Skin epidermis (tissue), 12 donors: ENCODE results near the gene SSH2.
A peak's percentile ranks its signal among the peaks of the same experiment; 100 is the strongest.
"Not testable (repeated sequence)": the region's sequence is repeated elsewhere in the genome, so short reads cannot be mapped to it uniquely, and the experiment has no call there.

ENCODE experiments used
- H3K27ac ChIP-seq, 21 experiments: fragments of 200-600 bp; sonication (generic) in 11 of 21; one replicate each; pipeline ENCODE4 v1.5.0; 2020; ENCODE audit warnings: mild to moderate bottlenecking in 3 of 21, inconsistent platforms in 2 of 21, moderate library complexity in 2 of 21
- H3K4me3 ChIP-seq, 7 experiments: fragments of 200-600 bp; sonication (generic) in 2 of 7; one replicate each; pipeline ENCODE4 v1.5.0; 2020; ENCODE audit warnings: inconsistent platforms in 2 of 7, mild to moderate bottlenecking in 2 of 7, moderate library complexity in 1 of 7

The SSH2 gene

DNA sequence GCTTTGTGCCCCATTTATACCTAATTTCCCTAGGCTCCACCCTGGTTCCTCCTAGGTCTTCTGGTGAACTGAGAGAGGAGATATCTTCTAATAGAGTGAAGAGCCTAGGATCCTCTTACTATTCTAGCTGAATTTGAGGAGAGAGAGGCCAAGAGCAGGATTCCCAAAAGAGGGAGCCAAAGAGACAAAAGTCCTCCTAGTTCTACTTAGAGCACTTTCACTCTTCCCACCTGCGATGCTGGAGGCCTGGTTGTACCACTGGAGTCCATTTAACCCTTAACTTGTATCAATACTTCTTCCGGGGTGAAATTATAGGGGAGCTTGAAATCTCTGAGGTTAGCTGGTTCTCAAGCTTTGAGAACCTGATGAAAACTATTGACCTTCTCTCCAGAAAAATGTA lies 3.4 kb upstream of the SSH2 start:
- Histone ChIP-seq H3K27ac (no peak overlapping the region), H3K4me3 (no peak overlapping the region)

DNA sequence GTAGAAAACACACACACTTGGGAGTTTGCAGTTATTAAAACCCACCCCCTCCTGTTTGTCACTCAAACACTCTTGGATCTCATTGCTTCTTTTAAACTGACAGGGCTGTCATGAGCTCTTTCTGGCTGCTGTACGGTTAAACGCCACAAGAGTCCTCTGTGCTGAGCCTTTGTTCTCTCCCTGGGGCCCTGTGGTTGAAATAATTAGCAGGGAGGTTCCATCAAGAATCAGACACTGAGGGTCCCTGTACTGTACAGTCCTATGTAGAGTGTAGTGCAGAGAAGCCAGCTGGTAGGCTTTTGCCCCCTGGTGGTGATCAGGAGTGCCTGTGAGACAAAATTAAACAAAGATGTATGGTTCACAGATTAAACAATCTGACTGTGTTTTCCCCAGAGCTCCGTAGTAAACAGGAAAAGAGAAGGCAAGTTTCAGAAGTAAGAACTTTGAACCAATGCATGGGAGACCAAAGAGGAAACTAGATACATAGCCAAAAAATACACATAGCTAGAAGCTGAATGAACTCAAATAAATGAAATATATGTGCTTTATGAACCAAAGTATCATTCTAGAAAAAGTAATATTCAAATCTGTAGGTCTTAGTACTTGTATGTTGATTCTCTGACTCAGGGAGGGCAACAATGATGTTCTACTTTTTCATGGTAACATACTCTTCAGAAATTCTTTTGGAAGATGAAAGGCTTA lies 1.4 kb upstream of the SSH2 start:
- Histone ChIP-seq H3K4me3 (peak overlapping the region in 5 of 7 experiments; percentile 74 to 94 (median 88)), H3K27ac (peak overlapping the region in 3 of 21 experiments; percentile 81 to 99 (median 91))

DNA sequence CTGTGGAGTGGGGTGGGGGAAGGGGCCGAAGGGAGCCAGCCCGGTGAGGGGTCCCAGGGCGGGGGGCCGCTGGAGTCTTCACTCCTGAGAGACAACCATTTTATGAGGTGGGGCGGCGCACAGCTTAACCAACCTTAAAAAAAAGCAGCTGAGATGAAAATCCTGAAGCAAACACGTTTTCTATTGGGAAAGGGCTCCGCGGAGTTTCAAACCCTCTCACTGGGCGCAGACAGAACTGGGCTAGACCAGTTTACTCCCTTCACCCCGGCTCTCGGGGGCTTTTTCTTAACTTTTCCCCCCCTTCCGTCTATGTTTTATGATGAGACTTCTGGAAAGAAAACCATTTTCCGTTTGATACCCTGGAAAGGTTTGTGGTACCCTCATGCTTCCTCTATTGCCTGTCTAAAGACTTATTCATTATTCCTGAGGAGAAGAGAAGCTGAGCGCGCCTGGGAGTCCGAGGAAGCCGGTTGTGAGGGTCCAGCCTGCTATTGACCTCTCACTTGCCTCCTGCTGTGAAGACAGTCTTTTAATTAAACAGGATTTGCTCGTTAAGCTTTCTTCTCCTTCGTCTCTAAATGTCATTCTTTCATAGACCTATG lies 482 bp upstream of the SSH2 start:
- H3K27ac ChIP-seq: peak overlapping the region; percentile 32 to 99 (median 90)
- H3K4me3 ChIP-seq: peak overlapping the region; percentile 66 to 100 (median 88)

DNA sequence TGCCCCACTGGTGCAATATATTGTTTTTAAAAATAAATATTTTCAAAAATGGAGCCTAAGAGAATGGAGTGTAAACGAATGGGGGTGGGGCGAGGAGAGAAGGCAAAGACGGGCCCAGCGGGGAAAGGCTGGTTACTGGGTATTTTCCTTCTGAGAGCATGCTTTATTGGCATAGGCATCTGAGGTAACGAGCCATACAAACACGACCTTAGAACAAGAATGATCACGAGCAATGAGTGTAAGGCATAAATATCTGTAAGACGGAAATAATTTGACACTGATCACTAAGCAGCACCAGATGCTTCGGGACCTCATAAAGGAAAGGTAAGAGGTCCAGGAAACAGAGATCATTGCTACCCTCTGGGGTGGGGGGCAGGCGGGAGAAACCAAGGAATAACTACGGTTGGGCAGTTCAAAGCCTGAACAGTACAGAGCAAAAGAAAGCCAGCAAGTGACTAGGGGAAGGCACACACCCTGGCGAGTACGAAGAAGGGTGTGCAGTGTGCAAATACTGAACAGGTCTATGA lies 959 bp downstream of the SSH2 start:
- Histone ChIP-seq H3K4me3 (peak overlapping the region; percentile 66 to 100 (median 88)), H3K27ac (peak overlapping the region in 20 of 21 experiments; percentile 78 to 99 (median 90))

DNA sequence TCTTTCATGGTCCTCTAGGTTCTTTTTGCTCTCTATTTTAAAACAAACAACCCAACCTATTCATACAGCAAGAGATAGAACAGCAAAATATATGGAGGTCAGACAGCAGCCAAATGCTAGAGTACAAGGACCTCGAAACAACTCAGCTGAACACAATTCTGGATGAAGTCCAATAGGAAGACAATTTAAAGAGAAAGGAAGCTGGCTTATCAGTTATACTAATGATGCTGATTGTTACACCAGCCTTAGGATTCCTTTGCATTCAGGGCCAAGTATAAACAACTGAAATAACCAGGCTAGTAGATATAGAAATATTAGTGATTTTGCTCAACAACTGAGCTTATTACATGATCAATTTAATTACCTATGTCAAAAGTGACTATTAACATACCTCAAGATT lies 2.5 kb downstream of the SSH2 start:
- H3K27ac ChIP-seq: no peak overlapping the region
- no peak overlapping the region for H3K4me3 ChIP-seq

DNA sequence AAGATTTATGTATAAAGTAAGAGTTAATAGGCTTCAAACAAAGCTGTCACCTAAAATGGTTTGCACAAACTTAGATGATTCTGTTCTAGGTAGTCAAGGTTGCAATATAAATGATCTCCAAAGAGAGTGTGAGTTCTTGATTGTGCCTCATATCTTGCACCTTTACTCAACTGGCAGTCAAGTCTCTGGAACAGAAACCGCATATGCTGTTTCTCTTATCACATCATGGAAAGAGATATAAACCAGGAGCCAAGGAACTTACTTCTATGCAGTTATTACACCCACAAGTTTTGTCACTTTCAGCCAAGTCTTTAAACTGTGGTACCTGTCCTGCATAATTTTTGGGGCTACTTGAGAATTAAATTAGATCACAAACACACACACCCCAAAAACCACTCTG lies 5.2 kb downstream of the SSH2 start:
- no peak overlapping the region for H3K4me3 ChIP-seq
- H3K27ac ChIP-seq: no peak overlapping the region

DNA sequence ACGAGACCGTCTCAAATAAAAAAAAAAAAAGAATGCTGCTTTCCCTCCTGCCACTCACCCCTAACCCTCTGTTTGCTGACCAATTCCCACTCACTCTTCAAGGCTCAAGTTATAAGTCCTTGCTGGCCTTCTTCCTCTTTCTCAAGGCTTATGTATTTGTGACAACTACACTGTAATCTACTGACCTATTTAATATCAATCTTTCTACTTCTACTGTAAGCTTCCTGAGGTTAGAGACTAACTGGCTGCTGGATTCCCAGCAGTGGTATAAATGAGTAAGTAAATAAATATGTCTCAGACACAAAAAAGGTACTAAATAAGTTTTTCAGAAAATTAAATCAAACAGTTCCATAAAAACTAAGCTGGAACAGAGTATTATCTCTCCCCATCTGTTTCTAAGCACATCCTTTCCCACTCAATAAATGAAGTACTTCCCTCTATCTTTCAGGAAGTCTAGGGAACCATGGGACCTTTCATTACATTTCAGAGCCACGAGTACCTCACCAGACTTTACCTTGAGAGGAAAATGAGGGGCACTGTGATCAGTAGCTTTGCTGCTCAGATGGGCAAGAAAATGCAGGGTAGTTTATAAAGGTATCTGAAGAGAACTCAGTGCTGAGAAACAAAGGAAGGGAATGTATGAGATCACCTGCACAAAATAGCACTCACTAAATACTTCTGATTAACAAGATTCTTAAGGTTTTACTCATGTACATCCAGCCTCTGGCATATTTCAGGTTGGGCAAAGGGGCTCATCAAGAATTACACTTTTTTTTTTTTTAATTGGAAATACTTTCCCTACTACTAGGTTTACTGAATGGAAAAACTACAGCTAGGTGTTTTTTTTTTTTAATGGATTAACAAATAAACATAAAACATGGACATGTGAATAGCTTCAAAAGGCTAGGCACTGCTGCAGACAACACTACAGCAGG lies 10.8 kb downstream of the SSH2 start:
- no peak overlapping the region for H3K4me3 ChIP-seq
- peak overlapping the region in 1 of 21 experiments; percentile 5 for H3K27ac ChIP-seq

DNA sequence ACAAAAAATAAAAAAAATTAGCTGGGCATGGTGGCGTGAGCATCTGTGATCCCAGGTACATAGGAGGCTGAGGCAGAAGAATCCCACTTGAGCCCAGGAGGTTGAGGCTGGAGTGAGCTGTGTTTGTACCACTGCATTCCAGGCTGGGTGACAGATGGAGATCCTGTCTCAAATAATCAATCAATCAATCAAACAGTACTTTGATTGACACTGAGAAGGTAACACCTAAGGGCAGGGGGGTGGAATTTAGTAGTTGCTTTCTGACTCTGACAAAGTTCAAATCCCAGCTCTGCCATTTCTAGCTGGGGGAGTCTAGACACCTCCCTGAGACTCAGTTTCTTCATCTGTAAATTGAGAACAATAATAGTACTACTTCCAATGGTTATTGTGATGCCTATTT lies 12.0 kb downstream of the SSH2 start:
- Histone ChIP-seq H3K27ac (no peak overlapping the region), H3K4me3 (no peak overlapping the region)

DNA sequence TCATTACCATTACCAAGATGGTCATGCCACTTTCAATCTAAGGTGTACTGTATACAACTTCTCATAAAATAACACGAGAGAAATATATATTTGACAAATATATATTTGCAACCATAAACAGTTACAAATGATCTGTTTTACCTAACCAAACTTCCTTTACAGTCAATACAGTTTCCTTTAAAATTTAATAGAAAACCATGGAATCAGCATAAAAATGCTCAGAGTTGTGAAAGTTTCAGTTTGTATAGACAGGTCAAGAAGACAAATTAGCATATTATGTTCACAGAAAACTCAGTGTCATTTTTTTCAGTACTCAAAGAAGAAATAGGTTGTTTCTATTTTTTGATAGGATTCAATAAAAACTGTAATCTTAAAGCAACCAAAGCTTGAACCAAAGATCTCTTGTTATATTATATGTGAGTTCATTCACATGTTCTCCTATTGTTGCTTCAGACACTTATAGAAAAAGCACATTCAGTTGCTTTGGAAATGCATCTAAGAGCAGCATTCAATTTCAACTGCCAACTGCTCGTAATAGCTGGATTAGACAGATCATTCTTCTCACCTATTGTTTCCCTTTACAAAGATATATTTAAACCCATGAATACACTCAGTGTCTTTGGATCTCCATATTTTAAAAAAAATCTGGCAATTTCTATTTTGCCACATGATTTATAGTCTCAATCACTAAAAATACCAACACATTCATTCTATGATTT lies 15.1 kb downstream of the SSH2 start:
- no peak overlapping the region for H3K27ac ChIP-seq
- no peak overlapping the region for H3K4me3 ChIP-seq

DNA sequence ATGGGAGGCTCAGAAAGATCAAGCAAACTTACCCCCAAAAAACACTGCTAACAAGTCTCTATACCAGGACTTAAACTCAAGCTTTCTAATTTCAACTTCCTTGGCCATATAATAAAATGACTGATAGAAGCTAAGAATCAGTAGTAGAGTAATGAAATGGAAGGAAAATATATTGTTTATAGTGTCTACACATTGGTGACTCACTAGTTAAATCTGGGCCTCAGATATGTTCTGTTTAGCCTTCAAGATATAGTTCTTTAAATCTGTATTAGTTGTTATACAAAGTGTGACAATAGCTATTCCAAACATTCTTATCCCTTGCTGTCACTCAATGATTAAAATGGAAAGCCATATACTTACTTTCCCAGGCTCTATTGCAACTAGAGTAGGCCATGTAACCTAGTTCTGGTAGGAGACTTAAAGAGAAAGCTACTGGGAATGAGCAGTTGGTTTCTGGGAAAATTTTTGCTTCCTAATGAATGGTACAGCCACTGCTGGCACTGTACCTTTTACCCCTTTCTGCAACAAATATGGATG lies 18.3 kb downstream of the SSH2 start:
- H3K27ac ChIP-seq: no peak overlapping the region
- H3K4me3 ChIP-seq: no peak overlapping the region

DNA sequence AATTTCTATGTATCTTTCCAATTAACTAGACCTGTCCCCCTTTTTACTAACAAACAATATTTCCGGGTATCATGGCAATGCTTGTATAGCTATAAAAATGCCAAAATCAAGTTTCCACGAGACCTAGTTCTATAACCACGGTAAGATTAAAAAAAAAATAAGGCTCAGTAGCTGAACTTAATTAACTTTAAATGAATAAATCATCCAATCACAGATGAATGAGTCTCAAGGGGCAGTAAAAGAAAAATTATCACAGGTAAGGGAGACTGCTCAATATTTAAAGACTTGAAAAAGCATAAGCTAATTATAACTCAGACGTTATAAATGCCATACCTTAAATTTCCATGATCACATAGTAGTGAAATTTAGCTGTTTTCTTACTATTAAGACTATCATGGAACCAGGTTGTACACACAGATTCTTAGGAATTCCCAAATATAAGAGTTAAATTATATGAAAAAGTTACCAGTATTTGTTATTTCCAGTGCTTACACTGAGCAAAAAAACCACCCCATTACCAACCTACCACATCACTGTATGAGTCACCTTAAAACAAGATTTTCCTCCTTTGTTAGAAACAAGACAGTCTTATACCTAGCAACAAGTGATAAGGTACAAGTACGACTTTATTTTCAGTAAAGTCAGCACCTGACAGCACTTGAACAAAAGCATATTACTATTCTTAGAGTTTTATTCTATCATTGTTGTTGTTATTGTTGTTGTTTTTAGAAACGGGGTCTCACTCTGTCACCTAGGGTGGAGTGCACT lies 20.6 kb downstream of the SSH2 start:
- Histone ChIP-seq H3K4me3 (no peak overlapping the region), H3K27ac (no peak overlapping the region)

DNA sequence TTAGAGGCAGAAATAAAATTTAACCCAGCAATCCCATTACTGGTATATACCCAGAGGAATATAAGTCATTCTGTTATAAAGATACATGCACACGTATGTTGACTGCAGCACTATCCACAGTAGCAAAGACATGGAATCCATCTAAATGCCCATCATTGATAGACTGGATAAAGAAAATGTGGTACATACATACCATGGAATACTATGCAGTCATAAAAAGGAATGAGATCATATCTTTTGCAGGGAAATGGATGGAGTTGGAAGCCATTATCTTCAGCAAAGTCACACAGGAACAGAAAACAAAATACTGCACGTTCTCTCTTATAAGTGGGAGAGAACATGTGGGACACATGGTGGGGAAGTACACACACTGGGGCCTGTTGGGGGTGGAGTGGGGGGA lies 23.1 kb downstream of the SSH2 start:
- Histone ChIP-seq H3K27ac (no peak overlapping the region), H3K4me3 (no peak overlapping the region)

DNA sequence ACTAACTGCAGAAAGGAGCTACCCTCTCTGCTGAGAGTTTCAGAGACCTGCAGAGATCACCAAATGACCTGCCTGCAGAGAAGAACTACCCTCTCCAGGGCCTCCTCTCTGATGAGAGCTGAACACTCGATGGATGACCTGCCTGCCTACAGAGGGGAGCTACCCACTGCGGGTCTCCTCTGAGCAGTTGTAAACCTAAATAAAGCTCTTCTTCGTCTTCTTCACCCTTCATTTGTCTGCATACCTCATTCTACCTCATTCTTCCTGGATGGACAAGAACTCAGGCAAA lies 24.2 kb downstream of the SSH2 start:
- Histone ChIP-seq H3K4me3 (no peak overlapping the region), H3K27ac (no peak overlapping the region)

DNA sequence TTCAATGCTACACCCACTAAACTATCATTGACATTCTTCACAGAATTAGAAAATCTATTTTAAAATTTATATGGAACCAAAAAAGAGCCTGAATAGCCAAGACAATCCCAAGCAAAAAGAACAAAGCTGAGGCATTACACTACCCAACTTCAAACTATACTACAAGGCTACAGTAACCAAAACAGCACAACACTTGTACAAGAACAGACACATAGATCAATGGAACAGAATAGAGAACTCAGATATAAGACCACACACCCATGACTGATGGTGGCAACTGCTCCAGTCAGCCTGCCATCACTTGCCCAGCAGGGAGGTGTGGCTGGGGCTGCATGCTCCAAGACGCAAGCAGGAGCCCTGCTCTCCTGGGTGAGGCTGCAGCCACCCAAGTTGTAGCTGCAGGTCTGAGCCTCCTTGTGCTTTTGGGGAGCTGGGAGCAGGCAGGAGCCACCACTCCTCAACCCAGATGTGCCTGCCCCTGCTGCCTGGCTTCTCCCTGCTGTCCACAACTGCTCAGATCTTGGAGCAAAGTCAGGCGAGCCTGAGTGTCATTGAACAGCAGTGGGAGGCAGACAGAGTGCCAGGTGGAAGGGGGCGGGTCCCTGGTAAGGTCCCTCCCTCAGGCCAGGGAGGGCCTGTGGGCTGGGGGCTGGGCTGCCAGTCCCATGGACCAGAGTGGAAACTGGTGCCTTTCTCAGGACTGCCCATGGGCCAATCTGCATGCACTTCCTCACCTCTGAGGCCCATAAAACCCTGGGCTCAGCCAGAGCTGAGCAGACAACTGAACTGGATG lies 24.7 kb downstream of the SSH2 start:
- Histone ChIP-seq H3K27ac (no peak overlapping the region), H3K4me3 (no peak overlapping the region)

DNA sequence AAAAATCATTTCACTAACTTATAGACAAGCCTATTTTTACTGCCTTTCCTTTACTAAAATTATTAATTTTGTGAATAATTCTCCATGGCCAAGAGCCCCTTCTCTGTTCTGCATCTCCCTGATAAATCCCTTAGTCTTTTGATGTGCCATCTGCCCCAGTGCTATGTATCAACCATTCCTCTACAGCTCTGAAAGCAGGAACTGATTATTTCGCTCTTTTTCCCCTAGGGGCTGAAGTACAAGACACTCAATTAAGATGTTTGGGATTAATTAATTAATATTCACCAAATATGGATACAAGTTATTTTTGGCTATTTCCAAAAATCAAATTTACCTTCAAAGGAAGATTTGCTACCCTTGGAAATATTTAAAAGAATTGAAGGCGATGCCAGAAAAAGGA lies 26.6 kb downstream of the SSH2 start:
- Histone ChIP-seq H3K27ac (no peak overlapping the region), H3K4me3 (no peak overlapping the region)

DNA sequence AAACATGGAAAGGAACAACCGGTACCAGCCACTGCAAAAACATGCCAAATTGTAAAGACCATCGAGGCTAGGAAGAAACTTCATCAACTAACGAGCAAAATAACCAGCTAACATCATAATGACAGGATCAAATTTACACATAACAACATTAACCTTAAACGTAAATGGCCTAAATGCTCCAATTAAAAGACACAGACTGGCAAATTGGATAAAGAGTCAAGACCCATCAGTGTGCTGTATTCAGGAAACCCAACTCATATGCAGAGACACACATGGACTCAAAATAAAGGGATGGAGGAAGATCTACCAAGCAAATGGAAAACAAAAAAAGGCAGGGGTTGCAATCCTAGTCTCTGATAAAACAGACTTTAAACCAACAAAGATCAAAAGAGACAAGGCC lies 32.9 kb downstream of the SSH2 start:
- not testable (repeated sequence) for H3K27ac ChIP-seq

DNA sequence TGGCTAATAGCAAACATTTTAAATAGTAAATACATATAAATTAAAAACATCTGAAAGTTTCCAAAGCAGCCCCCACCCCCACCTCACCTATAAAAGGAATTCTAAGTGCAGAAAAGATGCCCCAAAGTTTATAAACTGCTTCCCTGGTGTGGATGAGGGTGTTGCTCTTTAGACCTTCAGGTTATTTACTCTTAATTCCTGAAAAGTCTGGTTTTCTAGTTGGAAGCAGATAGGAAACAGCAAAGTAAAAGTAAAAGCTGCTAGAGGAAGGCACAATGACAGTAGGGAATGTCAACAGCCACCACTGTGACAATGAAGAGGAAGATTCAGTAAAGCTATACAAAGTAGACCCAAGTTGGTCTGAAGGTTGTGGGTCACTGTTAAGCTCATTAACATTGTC lies 37.8 kb downstream of the SSH2 start:
- no peak overlapping the region for H3K4me3 ChIP-seq

More for the DNA sequence above, 32.9 kb downstream of the SSH2 start:
- not testable (repeated sequence) for H3K4me3 ChIP-seq

DNA sequence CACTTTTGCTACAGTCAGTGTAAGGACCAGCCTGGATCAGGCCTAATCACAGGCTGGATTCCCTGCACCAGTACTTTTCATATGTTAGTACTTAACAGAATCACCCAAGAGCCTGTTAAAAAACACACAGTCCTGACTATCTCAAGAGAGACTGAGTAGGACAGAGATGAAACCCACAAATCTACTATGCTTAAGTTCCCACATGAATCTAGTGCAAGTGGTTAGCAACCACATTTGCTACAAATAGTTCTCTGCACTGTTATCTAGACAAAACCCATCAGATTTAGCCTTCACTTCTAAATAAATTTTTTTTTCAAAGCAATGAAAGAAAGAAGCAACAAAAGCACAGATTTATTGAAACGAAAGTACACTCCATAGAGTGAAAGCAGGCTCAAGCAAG lies 38.9 kb downstream of the SSH2 start:
- Histone ChIP-seq H3K4me3 (no peak overlapping the region), H3K27ac (no peak overlapping the region)

More for the DNA sequence above, 37.8 kb downstream of the SSH2 start:
- no peak overlapping the region for H3K27ac ChIP-seq
